Mesothelial cell of epicardium (in vitro differentiated cells): Measurements from ENCODE around the gene SLC38A11. TPM values are rescaled to one million over a fixed set of nuclear protein-coding genes. Genes with fewer than 3 reads are reported as not detected.

Source experiments
- DNase-seq, 2 experiments: peaks; one replicate each; pipeline ENCODE4 v3.0.0; 2021; ENCODE audit warnings: low spot score in 2 of 2; ENCODE audit not compliant: unreplicated experiment in 2 of 2
- H3K27ac Mint-ChIP-seq: 2 replicates; pipeline ENCODE4 v1.8.0; 2021; ENCODE audit warnings: mixed read lengths
- H3K27me3 Mint-ChIP-seq: 2 replicates; pipeline ENCODE4 v1.8.0; 2021; ENCODE audit warnings: low read depth, mixed read lengths
- H3K36me3 Mint-ChIP-seq: 2 replicates; pipeline ENCODE4 v1.8.0; 2021; ENCODE audit warnings: mixed read lengths
- H3K4me1 Mint-ChIP-seq: 2 replicates; pipeline ENCODE4 v1.8.0; 2021; ENCODE audit warnings: mixed read lengths
- H3K4me3 Mint-ChIP-seq: 2 replicates; pipeline ENCODE4 v1.8.0; 2021; ENCODE audit warnings: mild to moderate bottlenecking, moderate library complexity, mixed read lengths
- H3K9me3 Mint-ChIP-seq: 2 replicates; pipeline ENCODE4 v1.8.0; 2021; ENCODE audit warnings: mixed read lengths
- total RNA-seq: library from RNA; stranded (reverse); gene quantifications from 3 replicates; pipeline ENCODE4 v1.2.1, GENCODE V29; 2021
- TF ChIP-seq, protein P1 (sequence below): fragments of 200-600 bp; sonication (generic); IDR thresholded peaks from one replicate; pipeline ENCODE4 v1.5.0; 2021; ENCODE audit warnings: antibody characterized with exemption; ENCODE audit not compliant: unreplicated experiment

Gene SLC38A11
- total RNA-seq, 1 donor from 2014 or later: 0.54 TPM

DNA sequence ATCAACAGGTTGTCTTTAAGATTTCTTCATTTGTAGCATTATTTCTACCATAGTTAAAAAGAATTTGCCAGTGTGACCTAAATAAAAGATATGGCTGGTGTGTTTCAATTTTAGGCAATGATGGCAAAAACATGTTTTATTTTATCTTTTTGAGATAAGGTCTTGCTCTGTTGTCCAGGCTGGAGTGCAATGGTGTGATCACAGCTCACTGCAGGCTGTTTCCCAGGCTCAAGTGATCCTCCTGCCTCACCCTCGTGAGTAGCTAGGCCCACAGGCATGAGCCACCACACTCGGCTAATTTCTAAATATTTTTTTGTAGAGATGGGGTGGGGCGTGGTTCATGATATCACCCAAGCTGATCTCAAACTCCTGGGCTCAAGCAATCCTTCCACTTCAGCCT is 66.7 kb downstream of the SLC38A11 start:
- Mint-ChIP-seq H3K9me3 (no peaks in the 10 kb centered on the region), H3K27me3 (no peaks in the 10 kb centered on the region), H3K4me3 (no peak overlapping the region), H3K4me1 (peaks cover 33% of the 10 kb centered on the region), H3K36me3 (no peaks in the 10 kb centered on the region), H3K27ac (no peak overlapping the region)
- TF ChIP-seq, protein P1, sequence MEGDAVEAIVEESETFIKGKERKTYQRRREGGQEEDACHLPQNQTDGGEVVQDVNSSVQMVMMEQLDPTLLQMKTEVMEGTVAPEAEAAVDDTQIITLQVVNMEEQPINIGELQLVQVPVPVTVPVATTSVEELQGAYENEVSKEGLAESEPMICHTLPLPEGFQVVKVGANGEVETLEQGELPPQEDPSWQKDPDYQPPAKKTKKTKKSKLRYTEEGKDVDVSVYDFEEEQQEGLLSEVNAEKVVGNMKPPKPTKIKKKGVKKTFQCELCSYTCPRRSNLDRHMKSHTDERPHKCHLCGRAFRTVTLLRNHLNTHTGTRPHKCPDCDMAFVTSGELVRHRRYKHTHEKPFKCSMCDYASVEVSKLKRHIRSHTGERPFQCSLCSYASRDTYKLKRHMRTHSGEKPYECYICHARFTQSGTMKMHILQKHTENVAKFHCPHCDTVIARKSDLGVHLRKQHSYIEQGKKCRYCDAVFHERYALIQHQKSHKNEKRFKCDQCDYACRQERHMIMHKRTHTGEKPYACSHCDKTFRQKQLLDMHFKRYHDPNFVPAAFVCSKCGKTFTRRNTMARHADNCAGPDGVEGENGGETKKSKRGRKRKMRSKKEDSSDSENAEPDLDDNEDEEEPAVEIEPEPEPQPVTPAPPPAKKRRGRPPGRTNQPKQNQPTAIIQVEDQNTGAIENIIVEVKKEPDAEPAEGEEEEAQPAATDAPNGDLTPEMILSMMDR: no peak
- DNase-seq: no peak

DNA sequence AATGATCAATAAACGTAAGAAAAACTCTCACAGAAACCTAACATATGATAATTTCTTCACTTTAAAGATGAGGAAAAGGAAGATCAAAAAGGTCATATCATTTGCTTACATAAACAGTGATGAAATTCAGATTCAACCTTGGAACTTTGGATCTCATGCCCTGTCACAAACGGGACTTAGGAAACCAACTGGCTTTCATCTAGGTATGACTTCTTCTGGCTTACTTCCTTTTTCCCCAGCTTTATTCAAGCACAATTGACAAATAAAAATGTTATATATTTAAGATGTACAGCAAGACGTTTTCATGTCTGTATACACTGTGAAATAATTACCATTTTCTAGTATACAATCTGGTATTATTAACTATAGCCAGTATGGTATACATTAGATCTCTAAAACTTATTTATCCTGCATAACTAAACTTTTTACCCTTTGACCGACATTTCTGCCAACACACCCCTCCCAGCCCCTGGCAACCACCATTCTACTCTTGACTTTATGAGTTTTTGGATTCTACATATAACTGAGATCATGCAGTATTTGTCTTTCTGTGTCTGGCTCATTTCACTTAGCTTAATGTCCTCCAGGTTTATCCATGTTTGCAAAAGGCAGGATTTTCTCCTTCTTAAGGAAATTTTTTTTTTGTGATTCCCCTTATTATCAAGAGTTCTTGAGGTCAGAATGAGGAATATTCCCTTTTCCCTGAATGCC is 67.7 kb downstream of the SLC38A11 start:
- no peak for DNase-seq
- H3K27me3 Mint-ChIP-seq: no peaks in the 10 kb centered on the region
- H3K4me3 Mint-ChIP-seq: no peak overlapping the region
- H3K9me3 Mint-ChIP-seq: peaks cover 5% of the 10 kb centered on the region
- H3K4me1 Mint-ChIP-seq: peaks cover 24% of the 10 kb centered on the region
- H3K36me3 Mint-ChIP-seq: no peaks in the 10 kb centered on the region
- TF ChIP-seq, protein P1: no peak
- no peak overlapping the region for H3K27ac Mint-ChIP-seq

DNA sequence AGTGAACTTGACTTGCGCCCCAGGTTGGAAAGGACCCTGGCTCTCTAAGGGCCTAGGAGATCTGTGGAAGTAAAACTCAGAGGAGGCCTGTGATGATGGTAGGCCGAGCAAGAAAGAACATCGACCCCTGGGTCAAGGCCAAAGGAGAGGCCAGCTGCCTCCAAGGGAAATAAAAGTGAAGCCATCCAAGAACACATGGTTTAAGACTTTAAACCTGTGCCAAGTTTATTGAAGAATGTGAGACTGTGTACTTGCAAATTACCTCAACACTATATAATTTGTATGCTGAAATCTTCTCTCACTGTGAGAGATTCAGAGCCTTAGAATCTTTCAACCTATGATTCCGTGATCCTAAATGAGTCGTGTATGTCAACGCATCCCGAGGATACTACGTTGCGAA is 73.0 kb downstream of the SLC38A11 start:
- TF ChIP-seq, protein P1: no peak
- DNase-seq: no peak
- no peak overlapping the region for H3K4me3 Mint-ChIP-seq

DNA sequence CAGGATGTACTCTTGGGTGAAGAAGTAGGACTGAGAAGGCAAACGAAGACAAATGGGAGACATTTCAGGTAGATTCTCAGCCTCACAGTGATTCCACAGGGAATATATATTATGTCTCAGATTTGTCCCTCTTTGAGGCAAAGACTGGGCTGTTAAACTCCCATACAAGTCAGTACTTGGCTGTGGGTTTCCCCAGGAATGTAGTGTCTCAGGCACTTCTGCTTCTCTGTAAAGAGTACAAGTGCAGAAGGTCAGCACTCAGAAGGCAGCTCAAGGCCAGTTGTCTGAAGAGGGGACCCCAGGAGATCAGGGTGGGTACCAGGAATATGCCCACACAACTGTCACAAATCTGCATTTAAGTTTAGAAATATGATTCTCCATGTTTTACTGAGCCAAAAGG is 73.8 kb downstream of the SLC38A11 start:
- Mint-ChIP-seq H3K4me3 (no peak overlapping the region), H3K27ac (peak overlapping the region; percentile 76), H3K36me3 (no peaks in the 10 kb centered on the region), H3K27me3 (no peaks in the 10 kb centered on the region), H3K4me1 (peaks cover 42% of the 10 kb centered on the region), H3K9me3 (peaks cover 5% of the 10 kb centered on the region)
- TF ChIP-seq, protein P1: no peak
- DNase-seq: no peak

More for the DNA sequence above, 73.0 kb downstream of the SLC38A11 start:
- Mint-ChIP-seq H3K27me3 (no peaks in the 10 kb centered on the region), H3K9me3 (peaks cover 5% of the 10 kb centered on the region), H3K4me1 (peaks cover 36% of the 10 kb centered on the region), H3K27ac (peak overlapping the region; percentile 76), H3K36me3 (no peaks in the 10 kb centered on the region)

DNA sequence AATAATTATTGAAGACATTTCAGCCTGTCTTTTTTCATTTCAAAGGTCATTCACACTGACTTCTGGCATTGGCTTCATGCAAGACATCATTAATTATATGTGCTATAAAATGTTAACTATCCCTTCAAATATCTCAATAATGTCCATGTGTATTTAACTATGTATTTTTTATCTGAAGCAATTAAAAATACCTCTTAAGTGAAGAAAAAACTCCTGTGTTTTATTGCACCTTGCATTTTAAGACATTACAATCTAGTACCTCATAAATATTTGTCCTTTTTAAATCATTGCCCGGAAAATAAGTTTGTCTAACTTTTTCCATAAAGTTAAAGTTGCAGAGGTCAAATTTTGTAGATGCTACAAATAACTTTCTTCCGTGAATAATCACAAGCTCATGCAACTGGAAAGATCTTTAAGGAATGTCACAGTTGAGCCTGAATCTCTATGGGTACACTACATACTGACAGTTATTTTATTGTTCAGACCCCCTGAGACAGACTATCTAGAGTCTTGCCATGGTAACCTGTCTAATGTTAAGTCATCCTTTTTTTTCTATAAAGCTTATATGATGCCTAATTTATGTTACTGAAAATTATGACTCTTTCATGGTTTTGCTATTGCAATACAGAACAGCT is 75.3 kb downstream of the SLC38A11 start:
- Mint-ChIP-seq H3K4me3 (no peak overlapping the region), H3K9me3 (peaks cover 5% of the 10 kb centered on the region)
- DNase-seq: no peak

More for the DNA sequence above, 75.3 kb downstream of the SLC38A11 start:
- H3K36me3 Mint-ChIP-seq: no peaks in the 10 kb centered on the region
- TF ChIP-seq, protein P1: no peak
- H3K27me3 Mint-ChIP-seq: no peaks in the 10 kb centered on the region
- H3K27ac Mint-ChIP-seq: peak overlapping the region; percentile 66
- peaks cover 43% of the 10 kb centered on the region for H3K4me1 Mint-ChIP-seq
